Kasumi-1 (cell line): ENCODE measurements around the gene STARD13.
A peak's percentile ranks its signal among the peaks of the same experiment; 100 is the strongest.

Experiments
- DNase-seq, 2 experiments: peaks; one replicate each; lab custom pipeline; 2025; lab: John Stamatoyannopoulos, UW

STARD13 gene

DNA sequence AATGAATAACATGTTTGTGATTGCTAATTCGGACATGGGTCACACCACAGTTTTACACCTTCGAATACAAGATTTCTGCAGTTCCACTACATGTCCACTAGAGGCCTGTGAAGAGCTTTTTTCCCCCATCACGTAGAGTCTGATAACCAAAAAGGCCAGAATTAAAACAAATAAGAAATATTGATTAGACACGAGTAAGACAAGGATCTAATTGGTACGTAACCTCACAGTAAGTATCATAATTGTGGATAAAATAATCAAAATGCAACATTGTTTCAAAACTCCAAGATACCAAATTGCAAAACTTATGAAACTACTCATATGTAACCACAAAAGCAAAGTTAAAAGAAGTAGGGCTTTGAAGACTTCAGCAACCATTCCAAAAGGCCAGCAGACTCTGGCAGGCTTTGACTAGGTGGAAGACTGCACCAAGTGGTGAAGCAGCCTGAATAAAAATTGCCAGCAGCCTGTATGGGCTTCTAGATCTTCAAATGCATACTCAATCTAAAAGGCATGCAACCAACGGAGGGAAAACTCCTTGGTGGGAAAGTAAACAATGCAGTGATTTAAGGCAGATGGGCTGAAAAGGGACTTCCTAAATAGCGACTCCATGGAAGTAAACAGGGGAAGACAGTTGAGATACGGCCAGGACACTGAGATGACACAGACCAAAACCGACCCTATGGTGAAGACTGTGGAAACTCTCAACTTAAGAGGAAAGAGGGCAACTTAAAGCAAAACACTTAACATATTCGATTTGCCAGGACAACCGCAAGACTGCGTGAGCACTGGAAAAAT, 56.7 kb downstream of the STARD13 start:
- DNase-seq: peak; percentile 20 to 22

DNA sequence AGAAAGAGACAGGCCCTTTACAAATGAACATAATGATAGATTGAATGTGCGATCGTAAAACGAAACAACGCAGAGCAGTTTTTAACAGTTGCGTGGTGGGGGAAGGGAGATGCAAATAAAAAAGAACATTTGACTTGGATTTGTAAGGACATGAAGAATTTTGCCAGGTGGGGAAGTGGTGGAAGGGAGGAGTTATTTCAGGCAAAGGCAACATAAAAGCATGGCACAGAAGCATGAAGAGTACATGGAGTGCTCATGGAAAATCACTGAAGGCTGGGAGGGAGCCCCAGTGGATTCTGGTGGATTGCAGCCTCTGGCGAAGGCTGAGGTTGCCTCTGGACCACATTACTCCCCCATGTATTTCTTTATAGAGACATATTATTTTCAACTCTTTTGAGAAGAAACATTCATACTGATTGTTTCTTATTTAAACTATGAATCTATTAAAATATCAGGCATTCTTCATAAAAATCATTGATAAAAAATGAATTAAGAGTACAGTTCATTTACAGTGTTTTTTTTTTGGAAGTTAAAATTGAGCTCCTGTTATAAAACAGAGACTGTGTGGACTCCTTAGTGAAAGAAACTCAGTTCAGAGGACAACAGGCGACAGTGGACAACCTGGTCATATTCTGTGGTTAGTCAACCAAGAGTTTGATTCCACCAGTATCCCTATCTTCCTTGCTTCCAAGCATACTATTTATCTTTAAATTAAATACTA, 57.5 kb downstream of the STARD13 start:
- no peak for DNase-seq

DNA sequence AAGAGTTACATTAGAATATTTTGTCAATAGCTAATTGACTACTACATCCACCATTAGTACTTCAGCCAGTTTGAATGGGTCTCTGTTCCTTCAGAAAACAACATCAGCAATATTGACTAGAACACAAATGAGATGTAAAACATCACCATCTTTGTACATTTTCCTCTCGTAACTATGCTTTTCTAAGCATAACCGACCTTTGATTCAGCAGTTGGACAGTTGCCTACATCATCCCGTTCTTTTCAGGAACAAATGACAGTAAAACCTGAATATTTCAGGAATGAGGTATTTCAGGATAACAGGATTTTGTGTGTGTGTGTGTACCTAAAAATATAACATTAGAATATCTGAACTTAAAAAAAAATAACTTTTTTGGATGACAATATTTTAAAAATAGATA, 60.9 kb downstream of the STARD13 start:
- DNase-seq: no peak

DNA sequence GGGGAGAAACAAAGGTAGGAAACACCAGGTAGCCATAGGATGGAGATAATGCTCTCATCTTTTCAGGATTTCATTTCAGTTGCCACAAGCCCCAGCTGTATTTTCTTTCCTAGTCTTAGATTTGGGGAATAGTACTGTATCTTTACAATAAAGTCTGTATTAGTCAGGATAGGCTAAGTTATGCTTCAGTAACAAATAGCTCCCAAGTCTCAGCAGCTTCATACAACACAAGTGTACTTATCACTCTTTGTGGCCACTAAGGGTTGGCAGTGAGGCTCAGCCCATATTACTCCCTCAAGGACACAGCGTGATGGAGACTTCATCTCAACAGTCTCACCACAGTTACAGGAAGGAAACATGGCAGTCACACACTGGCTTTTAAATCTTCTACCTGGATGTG, 61.4 kb downstream of the STARD13 start:
- DNase-seq: no peak

DNA sequence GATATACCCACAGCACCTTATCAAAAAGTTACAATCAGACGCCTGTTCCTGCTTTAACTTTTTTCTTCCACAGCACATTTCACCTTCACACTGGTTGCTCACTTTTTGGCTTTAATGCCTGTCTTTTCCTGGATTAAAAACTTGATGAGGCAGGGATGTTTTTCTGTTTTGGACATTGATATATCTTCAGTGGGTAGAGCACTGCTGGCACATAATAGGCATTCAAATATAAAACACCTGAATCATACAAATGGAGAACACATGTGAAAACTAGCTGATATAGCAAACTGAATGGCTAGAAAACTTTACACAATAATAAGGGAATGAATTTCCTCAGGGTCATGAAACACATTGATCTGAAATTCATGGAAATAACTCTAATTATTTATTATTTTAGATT, 65.6 kb downstream of the STARD13 start:
- DNase-seq: no peak

DNA sequence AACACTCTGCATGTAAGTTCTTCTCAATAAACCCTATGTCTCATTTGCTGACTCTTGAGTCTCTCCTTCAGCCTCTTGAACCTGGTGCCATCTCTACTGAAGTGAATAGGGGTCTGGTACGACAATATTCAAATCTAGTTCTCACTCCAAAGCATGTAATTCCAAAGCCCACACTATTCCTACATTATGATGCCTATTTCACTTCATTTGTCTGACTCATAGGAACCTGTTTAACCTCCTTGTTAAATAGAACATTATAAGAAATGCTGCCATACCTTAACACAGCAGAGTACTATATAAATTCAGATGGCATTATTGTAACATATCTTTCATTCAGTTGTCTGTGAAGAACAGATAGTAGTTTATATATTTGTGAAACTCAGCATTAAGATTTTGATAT, 67.1 kb downstream of the STARD13 start:
- DNase-seq: no peak

DNA sequence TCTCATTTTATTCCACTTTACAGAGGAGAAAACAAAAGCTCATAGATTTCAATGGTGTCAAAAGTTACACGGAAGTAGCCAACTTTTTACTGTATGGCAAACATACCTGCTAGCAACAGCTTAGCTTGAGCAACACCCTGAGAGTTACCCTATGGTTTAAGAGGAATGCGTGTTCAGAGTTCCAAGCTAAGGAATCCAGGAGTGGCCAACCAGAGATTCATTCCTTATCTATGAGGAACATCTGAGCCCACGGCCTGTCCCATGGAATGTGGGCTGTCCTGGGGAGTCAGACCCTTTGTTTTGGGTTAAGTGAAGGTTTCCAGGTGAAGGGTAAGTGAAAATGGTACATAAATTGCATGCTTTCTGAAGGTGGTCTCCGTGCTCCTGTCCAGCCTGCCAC, 67.5 kb downstream of the STARD13 start:
- DNase-seq: no peak

DNA sequence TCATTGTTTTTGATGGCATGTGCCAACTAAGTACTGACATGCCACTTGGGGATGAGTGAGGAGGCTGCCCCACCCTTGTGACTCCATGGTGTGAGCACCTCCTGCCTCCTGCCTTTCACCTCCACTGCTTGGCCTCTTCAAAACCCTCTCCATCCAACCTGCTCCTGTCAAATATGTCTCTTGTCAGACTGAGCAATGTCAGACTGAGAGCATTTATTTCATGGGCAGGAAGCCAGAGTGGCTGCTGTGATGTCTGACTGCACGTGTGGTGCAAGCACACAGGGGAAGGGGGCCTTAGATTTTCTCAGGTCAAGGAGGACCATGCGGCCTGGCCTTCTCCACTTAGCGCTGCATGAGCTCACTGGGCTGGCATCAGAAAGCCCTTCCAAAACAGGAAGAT, 68.3 kb downstream of the STARD13 start:
- no peak for DNase-seq

DNA sequence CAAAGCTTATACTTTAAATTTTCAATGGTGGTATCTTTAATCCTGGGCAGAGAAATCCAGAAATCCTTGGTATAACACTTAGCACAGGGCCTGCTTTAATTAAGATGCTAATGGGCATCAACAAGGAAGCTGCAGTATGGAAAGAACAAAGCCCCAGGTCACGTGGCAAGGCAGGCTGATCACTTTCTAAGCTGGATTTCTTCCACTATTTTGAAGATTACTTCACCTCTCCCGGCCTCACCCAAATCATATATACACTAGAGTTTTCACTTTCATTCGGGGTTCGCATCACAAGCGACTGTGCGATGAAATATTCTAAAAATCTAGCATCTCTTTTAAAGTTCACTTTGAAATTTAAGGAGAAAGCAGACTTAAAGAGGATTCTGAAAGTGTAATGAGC, 71.8 kb downstream of the STARD13 start:
- DNase-seq: no peak

DNA sequence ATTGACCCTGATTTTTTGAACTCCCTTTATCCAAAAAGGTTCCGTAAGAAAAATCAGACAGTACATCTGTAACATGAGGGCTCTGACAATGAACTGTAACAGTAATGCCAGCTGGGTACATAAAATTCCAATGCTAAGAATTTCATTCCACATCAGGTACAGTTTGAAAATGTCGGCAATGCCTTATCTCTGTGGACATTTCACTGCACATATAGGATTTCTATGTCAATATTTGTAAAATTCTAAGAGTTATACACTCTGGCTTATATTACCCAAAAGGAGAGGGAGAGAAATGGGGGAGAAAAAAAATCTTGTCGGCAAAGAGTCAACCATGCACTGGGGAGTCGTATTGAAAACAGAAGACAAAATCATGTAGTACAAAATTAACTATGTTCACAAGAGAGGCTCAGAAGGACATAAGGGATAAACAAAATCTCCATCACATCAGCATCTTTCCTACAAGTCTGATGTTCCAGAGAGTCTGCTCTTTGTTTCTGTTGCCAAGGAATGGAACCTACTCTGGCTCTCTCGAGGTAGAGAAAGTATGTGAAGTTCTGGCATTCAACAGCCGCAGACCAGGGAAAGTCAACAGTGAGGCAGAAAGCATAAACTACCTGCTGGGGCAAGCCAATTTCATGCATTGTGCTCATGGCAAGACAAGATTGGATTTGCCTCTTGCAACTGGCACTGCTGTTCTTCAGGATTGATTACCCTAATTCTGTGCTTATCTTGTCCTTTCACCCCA, 72.4 kb downstream of the STARD13 start:
- DNase-seq: no peak

DNA sequence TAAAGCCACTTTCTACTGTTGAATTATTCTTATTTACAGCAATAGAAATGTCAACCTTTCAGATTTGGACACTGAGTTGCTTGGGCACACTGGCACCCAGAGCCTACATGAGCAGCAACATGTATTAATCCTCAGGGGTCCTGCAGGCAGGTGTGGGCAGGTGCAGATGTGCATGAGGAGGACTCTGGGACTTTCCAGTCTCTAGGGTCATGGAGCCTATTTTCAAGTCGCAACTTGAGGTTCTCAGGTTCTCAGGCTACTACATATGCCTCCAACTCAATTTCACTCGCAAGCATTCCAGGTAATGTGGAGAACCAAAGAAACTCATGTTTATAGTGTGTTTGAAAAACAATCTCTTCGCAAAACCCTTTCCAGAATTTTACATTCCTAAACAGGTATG, 73.2 kb downstream of the STARD13 start:
- DNase-seq: no peak

DNA sequence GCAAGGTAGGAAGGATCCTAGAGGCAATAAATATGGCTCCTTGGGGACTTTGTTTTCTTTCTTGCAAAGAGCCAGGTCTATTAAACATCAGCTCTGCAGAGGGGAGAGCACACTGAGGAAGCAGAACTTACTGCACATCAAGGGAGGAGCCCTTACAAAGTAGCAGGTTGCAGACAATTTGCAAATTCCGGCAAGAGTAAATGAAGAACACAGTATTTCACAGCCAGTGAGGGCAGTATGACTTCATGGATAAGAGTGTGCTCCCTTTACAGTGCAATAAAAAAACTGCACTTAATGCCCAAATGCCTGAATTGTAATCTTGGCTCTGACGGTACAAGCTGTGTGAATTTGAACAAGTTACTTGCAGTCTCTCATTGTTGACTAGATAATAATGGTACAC, 75.5 kb downstream of the STARD13 start:
- DNase-seq: no peak

DNA sequence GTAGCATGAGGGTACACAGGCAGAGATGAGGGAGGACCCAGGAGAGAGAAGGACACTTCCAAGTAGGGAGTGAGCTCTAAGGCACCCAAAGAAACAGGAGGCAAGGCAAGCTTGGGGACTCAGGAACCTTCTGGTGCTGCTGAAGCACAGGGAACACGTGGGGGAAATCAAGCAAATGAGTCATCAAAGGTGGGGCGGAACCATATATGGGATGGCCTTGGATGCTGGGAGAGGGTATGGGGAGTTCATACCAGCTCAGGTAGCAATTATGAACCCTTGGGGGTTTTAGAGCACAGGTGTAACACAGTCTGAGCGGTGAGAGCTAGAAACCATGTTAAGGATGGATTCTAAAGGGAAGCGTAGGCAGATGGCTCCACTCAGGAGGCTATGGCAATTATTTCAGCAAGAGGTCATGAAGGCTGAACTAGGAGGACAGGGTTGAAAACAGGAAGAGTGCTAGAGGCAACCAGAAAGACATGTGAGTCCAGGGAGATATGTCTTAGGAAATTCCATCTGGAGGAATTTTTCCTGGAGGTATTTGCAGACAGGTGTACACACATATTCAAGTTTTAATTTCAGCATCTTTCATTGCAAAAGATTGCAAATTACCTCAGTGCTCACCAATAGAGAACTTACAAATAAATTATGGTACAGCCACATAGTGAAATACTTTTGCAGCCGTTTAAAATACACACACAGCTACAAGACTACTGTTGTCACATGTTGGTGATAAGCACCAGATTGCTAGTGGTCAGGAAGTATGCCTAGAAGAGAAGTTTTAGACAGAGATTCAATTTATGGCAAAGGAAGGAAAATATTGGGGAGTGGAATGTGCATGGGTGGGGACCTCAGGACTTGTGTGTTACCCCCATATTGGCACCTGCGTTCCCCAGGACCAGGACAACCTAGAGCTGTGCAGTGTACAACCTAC, 77.0 kb downstream of the STARD13 start:
- no peak for DNase-seq

DNA sequence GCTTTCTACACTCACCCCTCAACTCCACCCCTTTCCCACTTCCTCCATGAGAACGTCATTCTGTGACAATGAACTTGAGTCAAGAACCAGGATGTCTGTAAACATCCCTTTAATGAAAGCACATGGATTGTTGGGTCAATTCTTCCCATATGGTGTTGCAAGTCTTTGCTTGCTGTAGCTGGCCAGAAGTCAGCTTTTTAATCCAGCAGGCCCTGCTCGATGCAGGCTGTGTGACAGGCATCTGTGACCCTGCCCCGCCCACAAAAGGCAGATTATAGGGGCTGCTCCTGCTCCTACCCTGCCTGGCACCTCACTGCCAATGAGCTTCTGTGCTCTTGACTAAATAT, 78.0 kb downstream of the STARD13 start:
- no peak for DNase-seq

DNA sequence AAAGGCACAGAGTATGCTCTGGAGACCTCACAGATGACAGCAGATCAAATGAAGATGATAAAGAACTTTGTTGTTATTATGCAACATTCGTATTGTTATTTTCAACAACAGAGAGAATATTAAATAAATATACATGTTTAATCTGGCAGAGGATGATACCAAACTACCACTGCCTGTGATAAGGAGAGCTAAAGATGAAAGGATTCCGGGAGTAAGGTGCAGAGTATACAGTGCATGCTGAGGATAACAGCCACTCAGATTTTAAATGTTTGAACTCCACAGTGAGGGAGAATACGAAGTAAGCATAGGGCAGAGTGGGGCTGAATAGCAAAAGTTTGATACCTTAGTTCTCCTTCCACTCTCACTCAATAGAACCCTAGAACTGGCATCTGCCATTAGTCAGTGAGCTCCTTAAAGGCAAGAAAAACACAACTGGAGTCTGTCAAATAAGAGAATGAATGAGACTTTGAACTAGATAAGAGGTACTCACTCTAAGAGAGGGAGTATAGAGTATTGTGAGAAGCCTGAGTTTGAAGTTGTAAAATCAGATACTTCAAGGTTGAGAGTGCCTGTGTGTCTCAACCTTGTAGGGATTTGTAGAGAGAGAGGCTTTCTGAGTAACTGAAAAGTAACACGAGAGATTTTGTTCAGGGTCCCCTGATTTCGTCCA, 78.5 kb downstream of the STARD13 start:
- DNase-seq: no peak

DNA sequence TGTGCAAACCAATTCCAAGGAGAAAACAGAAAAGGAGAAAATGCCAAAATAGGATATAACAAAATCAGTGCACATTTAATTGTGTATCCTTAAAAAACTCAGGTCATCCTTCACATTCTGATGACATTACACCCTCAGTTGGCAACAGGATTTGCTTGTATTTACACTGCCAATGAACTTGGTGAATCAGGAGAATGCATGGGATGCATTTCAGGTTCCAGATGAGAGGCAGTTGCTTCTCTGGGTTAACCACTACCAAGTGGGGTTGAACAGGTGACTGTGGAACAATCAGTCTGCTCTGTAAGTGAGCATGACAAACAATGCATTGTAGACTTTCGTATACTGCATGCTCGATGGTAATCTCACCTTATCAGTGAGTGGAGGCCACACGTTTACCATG, 79.1 kb downstream of the STARD13 start:
- no peak for DNase-seq

DNA sequence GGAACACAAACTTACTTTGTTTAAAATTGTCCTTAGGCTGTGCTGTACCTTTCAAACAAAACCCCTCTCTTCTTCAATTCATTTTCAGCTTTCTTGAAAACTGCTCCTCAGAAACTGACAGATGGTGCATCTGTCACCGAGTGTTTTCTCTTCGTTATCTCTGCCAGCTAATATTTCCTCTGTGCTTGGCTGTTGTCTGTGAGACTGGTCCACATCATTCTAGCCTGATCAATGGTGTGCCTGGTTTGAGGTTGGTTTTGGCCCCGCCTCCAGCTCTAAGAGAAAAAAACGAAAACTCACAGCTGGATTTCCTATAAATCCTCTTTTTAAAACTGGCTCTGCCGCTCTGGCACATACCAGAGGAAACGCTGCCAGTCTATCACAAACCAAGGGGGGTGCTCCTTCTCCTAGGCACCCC, 79.7 kb downstream of the STARD13 start:
- no peak for DNase-seq

DNA sequence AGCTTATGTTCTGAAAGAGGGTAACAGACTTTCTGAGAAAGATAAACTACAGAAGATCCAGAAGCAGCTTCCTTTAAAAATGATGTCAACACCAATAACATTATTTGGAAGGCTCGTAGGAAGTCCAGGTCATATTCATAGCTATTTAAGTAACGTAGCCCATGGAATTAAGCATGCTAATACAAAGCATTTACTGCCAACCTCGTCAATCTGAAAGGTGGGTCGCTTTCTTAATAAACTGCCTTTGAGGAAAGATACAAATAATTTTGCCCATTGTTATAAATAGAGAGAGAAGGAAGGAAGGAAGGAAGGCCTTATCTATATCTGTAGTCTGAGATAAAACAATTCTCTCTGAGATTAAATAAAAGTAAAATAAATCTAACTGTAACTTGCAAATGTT, 80.3 kb downstream of the STARD13 start:
- no peak for DNase-seq

DNA sequence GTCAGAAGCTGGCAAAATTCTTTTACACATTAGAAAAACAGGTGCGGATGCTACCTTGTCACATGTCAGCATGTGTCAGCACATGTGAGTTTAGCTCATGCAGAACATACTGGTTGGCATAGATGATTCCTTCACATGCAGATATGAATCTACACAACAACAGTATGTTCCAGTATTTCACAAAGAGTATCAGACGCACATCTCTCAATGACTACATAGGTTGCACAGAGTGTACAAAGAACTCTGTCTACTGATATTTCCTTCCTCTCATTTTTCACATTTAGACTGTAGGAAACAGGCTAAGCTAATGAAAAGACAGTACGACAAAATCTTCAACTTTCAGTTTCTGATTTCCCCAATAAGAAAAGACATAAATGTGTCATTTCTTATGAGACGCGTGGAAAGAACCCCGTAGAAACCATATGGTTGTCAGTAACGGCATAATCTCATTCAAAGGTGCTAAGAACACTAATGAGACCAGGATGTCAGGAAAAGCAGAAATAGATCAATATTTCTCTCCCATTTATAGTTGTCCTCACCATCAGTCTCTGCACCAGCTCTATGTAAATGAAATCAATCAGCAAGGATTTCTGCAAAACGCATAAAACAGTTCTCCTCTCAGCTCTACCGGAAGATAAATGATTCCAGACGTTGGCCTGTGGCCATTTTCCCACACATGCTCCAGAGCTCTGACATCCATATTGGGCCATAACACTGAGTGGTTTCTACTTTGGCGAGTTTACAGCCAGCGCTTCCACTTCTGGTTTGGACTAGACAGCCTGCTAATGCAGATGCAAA, 81.2 kb downstream of the STARD13 start:
- no peak for DNase-seq

DNA sequence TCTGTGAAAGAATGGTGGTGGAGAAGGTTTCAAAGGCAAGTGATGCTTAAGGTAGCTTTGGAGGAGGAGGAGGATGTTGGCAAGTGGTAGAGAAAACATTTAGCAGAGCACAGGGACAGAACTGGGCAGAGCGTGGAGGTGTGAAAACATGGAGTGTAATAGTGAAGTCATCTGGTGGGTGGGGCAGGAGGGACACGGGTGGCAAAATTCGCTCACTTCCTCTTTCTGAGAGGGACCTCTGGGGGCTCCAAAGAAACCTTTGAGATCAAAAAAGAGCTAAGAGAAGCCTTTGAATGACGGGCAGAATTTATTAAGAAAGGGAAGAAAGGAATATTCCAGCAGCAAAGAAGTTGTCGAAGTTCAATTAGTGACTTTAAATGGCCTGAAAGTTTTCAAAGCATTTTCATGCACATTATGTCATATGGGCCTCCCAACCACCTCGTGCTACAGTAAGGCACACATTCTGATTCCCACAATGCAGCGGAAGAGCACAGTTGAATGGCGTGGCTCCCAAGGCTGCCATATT, 82.8 kb downstream of the STARD13 start:
- no peak for DNase-seq
